ENCODE data around the gene C22orf23.

DNA sequence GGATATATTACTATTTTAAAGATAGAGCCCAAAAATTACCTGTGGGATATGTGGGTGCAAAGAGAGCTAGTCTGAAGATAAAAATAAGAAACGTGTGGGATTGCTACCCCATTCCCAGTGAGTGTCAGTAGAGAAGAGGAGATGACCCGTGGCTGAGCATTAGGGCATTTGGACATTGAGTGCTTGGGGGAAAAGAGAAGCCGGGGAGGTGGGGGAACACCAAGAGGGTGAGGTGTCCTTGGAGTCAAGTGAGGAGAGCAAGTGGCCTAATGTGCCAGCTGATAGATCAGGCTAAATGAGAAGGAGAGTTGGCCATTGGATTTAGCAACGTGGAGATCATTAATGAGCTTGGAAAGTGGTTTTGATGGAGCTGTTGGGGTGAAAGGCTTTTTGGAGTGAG lies 1.3 kb upstream of the C22orf23 start:
- TF ChIP-seq, protein P1, sequence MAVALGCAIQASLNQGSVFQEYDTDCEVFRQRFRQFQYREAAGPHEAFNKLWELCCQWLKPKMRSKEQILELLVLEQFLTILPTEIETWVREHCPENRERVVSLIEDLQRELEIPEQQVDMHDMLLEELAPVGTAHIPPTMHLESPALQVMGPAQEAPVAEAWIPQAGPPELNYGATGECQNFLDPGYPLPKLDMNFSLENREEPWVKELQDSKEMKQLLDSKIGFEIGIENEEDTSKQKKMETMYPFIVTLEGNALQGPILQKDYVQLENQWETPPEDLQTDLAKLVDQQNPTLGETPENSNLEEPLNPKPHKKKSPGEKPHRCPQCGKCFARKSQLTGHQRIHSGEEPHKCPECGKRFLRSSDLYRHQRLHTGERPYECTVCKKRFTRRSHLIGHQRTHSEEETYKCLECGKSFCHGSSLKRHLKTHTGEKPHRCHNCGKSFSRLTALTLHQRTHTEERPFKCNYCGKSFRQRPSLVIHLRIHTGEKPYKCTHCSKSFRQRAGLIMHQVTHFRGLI (CRISPR knock-in tag; IDR thresholded peaks at IDR 0.05) = no peak
- no peak for TF ChIP-seq MTA2 (IDR thresholded peaks at IDR 0.05; ENCODE audit: low read depth)
- no peak for TF ChIP-seq ETV5 (CRISPR knock-in tag; IDR thresholded peaks at IDR 0.05; ENCODE audit: low read depth)
- no peak for TF ChIP-seq GABPA (tag; conservative IDR thresholded peaks at IDR 0.05; ENCODE audit: low read depth)
- no peak for TF ChIP-seq SMAD2 (IDR thresholded peaks at IDR 0.05; ENCODE audit: low read depth, low read length)

Data from K562 (cell line).